HFFc6 (cell line): ENCODE results near the gene PLEKHM2. TPM values are rescaled to one million over a fixed set of nuclear protein-coding genes. Genes with fewer than 3 reads are reported as not detected.

ENCODE experiments used
- DNase-seq: peaks from one replicate; pipeline ENCODE4 v3.0.0-alpha.2; 2018
- H3K27ac Mint-ChIP-seq: 2 replicates; pipeline ENCODE4 v1.8.0; 2020; ENCODE audit warnings: mild to moderate bottlenecking, mixed read lengths
- H3K27me3 Mint-ChIP-seq: 2 replicates; pipeline ENCODE4 v1.8.0; 2021; ENCODE audit warnings: mild to moderate bottlenecking, moderate library complexity, mixed read lengths; ENCODE audit not compliant: insufficient read depth
- H3K36me3 Mint-ChIP-seq: 2 replicates; pipeline ENCODE4 v1.8.0; 2021; ENCODE audit warnings: low read depth, mixed read lengths
- H3K4me1 Mint-ChIP-seq: 2 replicates; pipeline ENCODE4 v1.8.0; 2020; ENCODE audit warnings: low read depth, mixed read lengths
- H3K4me3 Mint-ChIP-seq: 2 replicates; pipeline ENCODE4 v1.8.0; 2020; ENCODE audit warnings: mild to moderate bottlenecking, moderate library complexity, mixed read lengths
- H3K9me3 Mint-ChIP-seq: 2 replicates; pipeline ENCODE4 v1.8.0; 2020; ENCODE audit warnings: mild to moderate bottlenecking, mixed read lengths
- total RNA-seq, 6 experiments: library from RNA; stranded (reverse); fragmentation: NEBNext Ultra II Directional; extraction: Animal tissue kit (Norgen Biotek cat#: 25700); gene quantifications; 2 replicates in 1 of 6; 3 replicates in 5 of 6; pipeline ENCODE4 v1.2.3, GENCODE V29; 2021
- TF ChIP-seq, protein P1 (sequence below): fragments of 200-600 bp; sonication (generic); IDR thresholded peaks from 2 replicates; pipeline ENCODE4 v1.5.0; 2021; ENCODE audit warnings: antibody characterized with exemption, mild to moderate bottlenecking

Gene PLEKHM2
- total RNA-seq, 6 experiments from 2014 or later = 61.5 to 70.5 (median 66.0) TPM

DNA sequence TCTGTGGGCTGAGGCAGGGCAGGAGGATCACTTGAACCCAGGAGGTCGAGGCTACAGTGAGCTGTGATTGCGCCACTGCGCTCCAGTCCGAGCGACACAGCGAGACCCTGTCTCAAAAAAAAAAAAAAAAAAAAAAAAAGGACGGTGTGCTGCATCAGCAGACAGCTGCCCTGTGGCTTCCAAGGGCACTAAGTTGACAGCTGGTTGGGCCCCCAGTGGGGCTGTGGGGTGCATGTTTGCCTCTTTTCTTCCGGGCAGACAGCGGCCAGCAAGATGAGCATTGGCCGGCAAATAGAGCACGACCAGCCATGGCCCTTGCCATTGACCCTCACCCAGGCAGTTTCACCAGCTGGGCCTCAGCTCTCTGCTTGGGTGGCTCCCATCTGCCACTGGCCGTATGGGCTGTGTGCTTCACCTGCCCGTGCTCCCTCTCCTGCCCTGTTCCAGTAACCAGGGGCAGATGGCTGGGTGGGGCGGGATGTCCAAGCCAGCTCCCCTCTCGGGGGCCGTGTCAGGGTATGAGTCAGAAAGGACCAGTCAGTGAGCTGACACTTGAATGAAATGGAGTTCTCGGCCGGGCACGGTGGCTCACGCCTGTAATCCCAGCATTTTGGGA is 39.6 kb downstream of the PLEKHM2 start:
- Mint-ChIP-seq H3K4me1 (peaks cover 13% of the 10 kb centered on the region), H3K27ac (no peak overlapping the region), H3K36me3 (peaks cover 16% of the 10 kb centered on the region; the same call in 1 of the 2 replicates), H3K4me3 (no peak overlapping the region), H3K27me3 (peaks cover 3% of the 10 kb centered on the region; the same call in 1 of the 2 replicates), H3K9me3 (no peaks in the 10 kb centered on the region)
- DNase-seq = no peak
- TF ChIP-seq, protein P1, sequence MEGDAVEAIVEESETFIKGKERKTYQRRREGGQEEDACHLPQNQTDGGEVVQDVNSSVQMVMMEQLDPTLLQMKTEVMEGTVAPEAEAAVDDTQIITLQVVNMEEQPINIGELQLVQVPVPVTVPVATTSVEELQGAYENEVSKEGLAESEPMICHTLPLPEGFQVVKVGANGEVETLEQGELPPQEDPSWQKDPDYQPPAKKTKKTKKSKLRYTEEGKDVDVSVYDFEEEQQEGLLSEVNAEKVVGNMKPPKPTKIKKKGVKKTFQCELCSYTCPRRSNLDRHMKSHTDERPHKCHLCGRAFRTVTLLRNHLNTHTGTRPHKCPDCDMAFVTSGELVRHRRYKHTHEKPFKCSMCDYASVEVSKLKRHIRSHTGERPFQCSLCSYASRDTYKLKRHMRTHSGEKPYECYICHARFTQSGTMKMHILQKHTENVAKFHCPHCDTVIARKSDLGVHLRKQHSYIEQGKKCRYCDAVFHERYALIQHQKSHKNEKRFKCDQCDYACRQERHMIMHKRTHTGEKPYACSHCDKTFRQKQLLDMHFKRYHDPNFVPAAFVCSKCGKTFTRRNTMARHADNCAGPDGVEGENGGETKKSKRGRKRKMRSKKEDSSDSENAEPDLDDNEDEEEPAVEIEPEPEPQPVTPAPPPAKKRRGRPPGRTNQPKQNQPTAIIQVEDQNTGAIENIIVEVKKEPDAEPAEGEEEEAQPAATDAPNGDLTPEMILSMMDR = no peak

DNA sequence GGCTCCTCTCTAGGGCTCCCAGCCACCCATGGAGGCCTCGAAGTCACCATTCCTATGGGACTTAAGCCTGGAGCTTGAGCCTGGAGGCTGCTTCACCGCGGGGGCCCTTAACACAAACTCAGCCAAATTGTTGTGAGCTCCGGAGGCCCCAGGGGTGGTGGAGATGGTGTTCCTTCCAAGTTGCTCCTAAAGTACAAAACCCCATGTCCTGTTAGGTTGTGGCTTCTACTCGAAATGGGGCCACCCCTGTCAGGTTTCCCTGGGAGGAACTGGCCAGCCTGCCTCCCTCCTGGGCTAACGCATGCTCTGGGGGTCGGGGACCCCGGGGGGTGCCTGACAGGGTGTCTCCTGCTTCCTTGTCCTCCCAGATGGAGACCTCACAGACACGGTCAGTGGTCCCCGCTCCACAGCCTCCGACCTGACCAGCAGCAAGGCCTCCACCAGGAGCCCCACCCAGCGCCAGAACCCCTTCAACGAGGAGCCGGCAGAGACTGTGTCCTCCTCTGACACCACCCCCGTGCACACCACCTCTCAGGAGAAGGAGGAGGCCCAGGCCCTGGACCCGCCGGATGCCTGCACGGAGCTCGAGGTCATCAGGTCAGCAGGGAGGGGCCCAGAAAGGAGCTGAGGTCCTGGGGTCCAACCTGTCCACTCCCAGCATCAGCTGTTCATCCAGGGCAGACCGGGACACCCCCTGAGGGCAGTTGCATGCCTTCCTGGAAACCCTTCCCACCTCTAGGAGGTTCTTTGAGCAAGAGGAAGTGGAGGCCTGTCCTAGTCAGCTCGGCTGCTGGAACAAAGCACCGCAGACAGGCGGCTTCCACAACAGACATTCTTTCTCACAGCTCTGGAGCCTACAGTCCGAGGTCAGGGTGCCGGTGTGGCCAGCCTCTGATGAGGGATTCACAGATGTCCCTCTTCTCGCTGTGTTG is 41.1 kb downstream of the PLEKHM2 start:
- Mint-ChIP-seq H3K4me1 (peaks cover 13% of the 10 kb centered on the region), H3K36me3 (peaks cover 16% of the 10 kb centered on the region; the same call in 1 of the 2 replicates), H3K9me3 (no peaks in the 10 kb centered on the region), H3K4me3 (no peak overlapping the region), H3K27ac (peak overlapping the region; percentile 23; the same call in 1 of the 2 replicates), H3K27me3 (peaks cover 2% of the 10 kb centered on the region; the same call in 1 of the 2 replicates)
- no peak for DNase-seq
- TF ChIP-seq, protein P1 = no peak

DNA sequence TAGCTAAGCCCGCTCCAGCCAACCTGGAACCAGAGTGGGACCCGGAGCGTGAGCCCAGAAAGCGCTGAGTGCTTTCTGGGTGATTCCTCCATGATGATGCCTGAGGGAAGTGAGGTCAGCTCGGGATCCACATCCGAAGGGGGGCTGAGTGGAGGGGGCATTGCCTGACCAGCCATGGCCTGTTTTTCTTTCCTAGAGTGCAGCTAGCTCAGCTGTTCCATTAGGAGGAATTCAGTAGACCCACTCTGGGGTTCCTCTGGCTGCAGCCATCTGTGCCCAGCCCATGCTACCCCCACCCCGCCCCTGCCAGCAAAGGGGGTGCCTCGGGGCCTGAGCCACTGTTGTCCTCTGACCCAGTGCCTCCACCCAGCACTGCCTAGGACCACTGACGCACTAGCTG is 42.4 kb downstream of the PLEKHM2 start:
- no peaks in the 10 kb centered on the region for H3K9me3 Mint-ChIP-seq
- peaks cover 2% of the 10 kb centered on the region; the same call in 1 of the 2 replicates for H3K27me3 Mint-ChIP-seq
- TF ChIP-seq, protein P1 = no peak
- H3K4me3 Mint-ChIP-seq = no peak overlapping the region
- no peak overlapping the region; the same call in 1 of the 2 replicates for H3K27ac Mint-ChIP-seq
- H3K36me3 Mint-ChIP-seq = peaks cover 16% of the 10 kb centered on the region; the same call in 1 of the 2 replicates
- no peak for DNase-seq
- peaks cover 13% of the 10 kb centered on the region for H3K4me1 Mint-ChIP-seq

DNA sequence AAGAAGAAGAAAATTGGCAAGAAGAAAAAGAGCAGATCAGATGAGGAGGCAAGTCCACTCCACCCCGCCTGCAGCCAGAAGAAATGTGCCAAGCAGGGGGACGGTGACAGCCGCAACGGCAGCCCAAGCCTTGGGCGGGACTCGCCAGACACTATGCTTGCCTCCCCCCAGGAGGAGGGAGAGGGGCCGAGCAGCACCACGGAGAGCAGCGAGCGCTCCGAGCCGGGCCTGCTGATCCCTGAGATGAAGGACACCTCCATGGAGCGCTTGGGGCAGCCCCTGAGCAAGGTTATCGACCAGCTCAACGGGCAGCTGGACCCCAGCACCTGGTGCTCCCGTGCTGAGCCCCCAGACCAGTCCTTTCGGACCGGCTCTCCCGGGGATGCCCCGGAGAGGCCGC is 42.9 kb downstream of the PLEKHM2 start:
- TF ChIP-seq, protein P1 = no peak
- DNase-seq = no peak
- H3K27ac Mint-ChIP-seq = no peak overlapping the region; the same call in 1 of the 2 replicates
- peaks cover 2% of the 10 kb centered on the region; the same call in 1 of the 2 replicates for H3K27me3 Mint-ChIP-seq
- no peak overlapping the region for H3K4me3 Mint-ChIP-seq
- H3K4me1 Mint-ChIP-seq = peaks cover 13% of the 10 kb centered on the region
- no peaks in the 10 kb centered on the region for H3K9me3 Mint-ChIP-seq
- peaks cover 16% of the 10 kb centered on the region; the same call in 1 of the 2 replicates for H3K36me3 Mint-ChIP-seq

DNA sequence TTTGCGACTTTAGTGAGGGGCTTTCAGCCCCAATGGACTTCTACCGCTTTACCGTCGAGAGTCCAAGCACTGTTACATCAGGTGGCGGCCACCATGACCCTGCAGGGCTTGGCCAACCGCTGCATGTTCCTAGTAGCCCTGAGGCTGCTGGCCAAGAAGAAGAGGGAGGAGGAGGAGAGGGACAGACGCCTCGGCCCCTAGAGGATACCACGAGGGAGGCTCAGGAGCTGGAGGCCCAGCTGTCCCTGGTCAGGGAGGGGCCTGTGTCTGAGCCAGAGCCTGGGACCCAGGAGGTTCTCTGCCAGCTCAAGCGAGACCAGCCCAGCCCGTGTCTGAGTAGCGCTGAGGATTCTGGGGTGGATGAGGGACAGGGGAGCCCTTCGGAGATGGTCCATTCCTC is 43.3 kb downstream of the PLEKHM2 start:
- H3K27me3 Mint-ChIP-seq = peaks cover 2% of the 10 kb centered on the region; the same call in 1 of the 2 replicates
- H3K9me3 Mint-ChIP-seq = no peaks in the 10 kb centered on the region
- H3K36me3 Mint-ChIP-seq = peaks cover 16% of the 10 kb centered on the region; the same call in 1 of the 2 replicates
- no peak overlapping the region for H3K4me3 Mint-ChIP-seq
- DNase-seq = no peak
- TF ChIP-seq, protein P1 = no peak
- no peak overlapping the region for H3K27ac Mint-ChIP-seq
- peaks cover 13% of the 10 kb centered on the region for H3K4me1 Mint-ChIP-seq
